Astrocyte (in vitro differentiated cells and primary cell): ENCODE results near the gene TEKT4. TPM values are rescaled to one million over a fixed set of nuclear protein-coding genes. Genes with fewer than 3 reads are reported as not detected.
"Not testable (repeated sequence)": the region's sequence is repeated elsewhere in the genome, so short reads cannot be mapped to it uniquely, and the experiment has no call there.

Source experiments
- DNase-seq: peaks from one replicate; pipeline ENCODE4 v3.0.0-alpha.2; 2010; ENCODE audit warnings: low read depth
- FAIRE-seq: peaks from 2 replicates; lab custom pipeline; 2011; peaks lifted over from hg19 to GRCh38; lab: Jason Lieb, UNC
- H2AFZ ChIP-seq: 2 replicates; pipeline ENCODE4 v1.6.0; 2012; ENCODE audit warnings: low read depth, low read length, inconsistent platforms
- H3K27ac ChIP-seq: 2 replicates; pipeline ENCODE4 v1.5.1; 2011; ENCODE audit warnings: low read depth, low read length, inconsistent platforms
- H3K27me3 ChIP-seq: 2 replicates; pipeline ENCODE4 v1.6.0; 2011; ENCODE audit warnings: low read length, inconsistent platforms; ENCODE audit not compliant: insufficient read depth
- H3K36me3 ChIP-seq: 2 replicates; pipeline ENCODE4 v1.5.1; 2011; ENCODE audit warnings: low read length, inconsistent platforms; ENCODE audit not compliant: insufficient read depth
- H3K4me1 ChIP-seq: 2 replicates; pipeline ENCODE4 v1.5.1; 2011; ENCODE audit warnings: low read length, inconsistent platforms; ENCODE audit not compliant: insufficient read depth
- H3K4me2 ChIP-seq: 2 replicates; pipeline ENCODE4 v1.6.0; 2012; ENCODE audit warnings: low read length, inconsistent platforms
- H3K4me3 ChIP-seq: 2 replicates; pipeline ENCODE4 v1.5.1; 2011; ENCODE audit warnings: low read depth, mild to moderate bottlenecking, low read length, inconsistent platforms; ENCODE audit not compliant: insufficient read depth
- H3K79me2 ChIP-seq: 2 replicates; pipeline ENCODE4 v1.6.0; 2012; ENCODE audit warnings: mild to moderate bottlenecking, low read length, inconsistent platforms; ENCODE audit not compliant: insufficient read depth
- H3K9ac ChIP-seq: 2 replicates; pipeline ENCODE4 v1.6.0; 2012; ENCODE audit warnings: mild to moderate bottlenecking, low read length, inconsistent platforms
- H3K9me3 ChIP-seq: 2 replicates; pipeline ENCODE4 v1.5.1; 2012; ENCODE audit warnings: low read depth, mild to moderate bottlenecking, low read length, inconsistent platforms; ENCODE audit not compliant: insufficient read depth
- H4K20me1 ChIP-seq: 2 replicates; pipeline ENCODE4 v1.6.0; 2012; ENCODE audit warnings: low read length, inconsistent platforms; ENCODE audit not compliant: insufficient read depth
- H3K27ac Mint-ChIP-seq: one replicate; pipeline ENCODE4 v1.8.0; 2021; ENCODE audit warnings: mild to moderate bottlenecking, mixed read lengths; ENCODE audit not compliant: unreplicated experiment
- H3K27me3 Mint-ChIP-seq: one replicate; pipeline ENCODE4 v1.8.0; 2021; ENCODE audit warnings: low read depth, mixed read lengths; ENCODE audit not compliant: unreplicated experiment
- H3K36me3 Mint-ChIP-seq: one replicate; pipeline ENCODE4 v1.8.0; 2021; ENCODE audit warnings: low read depth, mixed read lengths; ENCODE audit not compliant: unreplicated experiment
- H3K4me1 Mint-ChIP-seq: one replicate; pipeline ENCODE4 v1.8.0; 2021; ENCODE audit warnings: low read depth, mixed read lengths; ENCODE audit not compliant: unreplicated experiment
- H3K4me3 Mint-ChIP-seq: one replicate; pipeline ENCODE4 v1.8.0; 2021; ENCODE audit warnings: mild to moderate bottlenecking, moderate library complexity, mixed read lengths; ENCODE audit not compliant: unreplicated experiment
- H3K9me3 Mint-ChIP-seq: one replicate; pipeline ENCODE4 v1.8.0; 2021; ENCODE audit warnings: mild to moderate bottlenecking, mixed read lengths; ENCODE audit not compliant: unreplicated experiment
- EZH2 ChIP-seq: IDR thresholded peaks from 2 replicates; pipeline ENCODE4 v1.6.1; 2012; ENCODE audit warnings: mild to moderate bottlenecking, low read length, inconsistent platforms; ENCODE audit not compliant: insufficient read depth
- total RNA-seq: library from RNA; stranded (reverse); gene quantifications from 2 replicates; pipeline ENCODE4 v1.2.1, GENCODE V29; 2021
- TF ChIP-seq, protein P1 (sequence below): IDR thresholded peaks from 2 replicates; pipeline ENCODE4 v1.5.1; 2011; ENCODE audit warnings: low read depth, mild to moderate bottlenecking, inconsistent platforms, low read length, moderate library complexity; ENCODE audit not compliant: insufficient read depth

TEKT4 gene
- total RNA-seq, 1 donor from 2014 or later: not detected

DNA sequence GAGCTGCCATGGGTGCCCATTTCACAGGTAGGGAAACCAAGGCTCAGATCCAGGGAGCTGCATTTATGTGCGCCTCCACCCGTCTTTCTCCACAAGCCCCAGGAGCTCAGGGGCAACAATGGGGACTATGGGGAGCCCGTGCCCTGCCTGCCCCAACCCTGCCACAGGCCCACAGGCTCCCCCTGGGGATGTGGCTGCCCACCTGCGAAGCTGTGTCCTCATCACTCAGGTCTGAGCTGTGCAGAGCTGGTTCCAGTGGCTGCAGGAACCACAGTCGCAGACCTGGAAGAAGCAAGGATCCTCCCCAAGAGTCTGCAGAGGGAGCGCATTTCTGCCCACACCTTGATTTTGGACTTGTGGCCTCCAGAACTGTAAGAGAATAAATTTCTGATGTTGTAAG, 9.8 kb downstream of the TEKT4 start:
- Mint-ChIP-seq H3K4me1 (no peaks in the 10 kb centered on the region), H3K27ac (no peak overlapping the region)
- no peaks in the 10 kb centered on the region for H3K9me3 ChIP-seq

DNA sequence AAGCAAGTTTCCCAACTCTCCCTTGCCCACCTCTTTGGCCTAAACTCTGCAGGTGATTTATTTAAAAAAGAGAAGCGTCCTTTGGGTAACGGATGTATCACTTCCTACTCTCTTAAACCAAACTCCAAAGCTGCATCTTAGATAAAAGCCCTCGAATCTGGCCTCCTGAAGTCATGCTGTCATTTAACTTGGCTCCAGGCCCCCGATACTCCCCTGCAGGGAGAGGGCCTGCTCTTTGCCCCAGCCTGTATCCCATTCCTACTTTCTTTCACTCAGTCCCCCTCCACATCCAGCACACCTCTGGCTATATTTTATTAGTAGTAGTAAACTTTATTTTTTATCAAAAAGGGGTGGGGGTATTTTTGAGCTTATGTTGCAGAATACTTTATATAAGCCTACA, 19.0 kb downstream of the TEKT4 start:
- no peak for FAIRE-seq
- no peaks in the 10 kb centered on the region for H3K4me1 Mint-ChIP-seq
- TF ChIP-seq EZH2: no peak
- TF ChIP-seq, protein P1, sequence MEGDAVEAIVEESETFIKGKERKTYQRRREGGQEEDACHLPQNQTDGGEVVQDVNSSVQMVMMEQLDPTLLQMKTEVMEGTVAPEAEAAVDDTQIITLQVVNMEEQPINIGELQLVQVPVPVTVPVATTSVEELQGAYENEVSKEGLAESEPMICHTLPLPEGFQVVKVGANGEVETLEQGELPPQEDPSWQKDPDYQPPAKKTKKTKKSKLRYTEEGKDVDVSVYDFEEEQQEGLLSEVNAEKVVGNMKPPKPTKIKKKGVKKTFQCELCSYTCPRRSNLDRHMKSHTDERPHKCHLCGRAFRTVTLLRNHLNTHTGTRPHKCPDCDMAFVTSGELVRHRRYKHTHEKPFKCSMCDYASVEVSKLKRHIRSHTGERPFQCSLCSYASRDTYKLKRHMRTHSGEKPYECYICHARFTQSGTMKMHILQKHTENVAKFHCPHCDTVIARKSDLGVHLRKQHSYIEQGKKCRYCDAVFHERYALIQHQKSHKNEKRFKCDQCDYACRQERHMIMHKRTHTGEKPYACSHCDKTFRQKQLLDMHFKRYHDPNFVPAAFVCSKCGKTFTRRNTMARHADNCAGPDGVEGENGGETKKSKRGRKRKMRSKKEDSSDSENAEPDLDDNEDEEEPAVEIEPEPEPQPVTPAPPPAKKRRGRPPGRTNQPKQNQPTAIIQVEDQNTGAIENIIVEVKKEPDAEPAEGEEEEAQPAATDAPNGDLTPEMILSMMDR: no peak
- no peaks in the 10 kb centered on the region for H3K9me3 Mint-ChIP-seq
- Histone ChIP-seq H3K4me3 (no peak overlapping the region), H3K9ac (no peak overlapping the region), H3K79me2 (no peaks in the 10 kb centered on the region), H3K27ac (no peak overlapping the region), H4K20me1 (no peaks in the 10 kb centered on the region), H2AFZ (no peak overlapping the region), H3K4me1 (no peaks in the 10 kb centered on the region), H3K4me2 (no peak overlapping the region), H3K36me3 (no peaks in the 10 kb centered on the region), H3K9me3 (no peaks in the 10 kb centered on the region), H3K27me3 (no peaks in the 10 kb centered on the region)
- no peak overlapping the region for H3K27ac Mint-ChIP-seq
- H3K36me3 Mint-ChIP-seq: no peaks in the 10 kb centered on the region
- DNase-seq: no peak
- H3K4me3 Mint-ChIP-seq: no peak overlapping the region
- peaks cover 23% of the 10 kb centered on the region for H3K27me3 Mint-ChIP-seq

More for the DNA sequence above, 9.8 kb downstream of the TEKT4 start:
- Mint-ChIP-seq H3K36me3 (no peaks in the 10 kb centered on the region), H3K4me3 (no peak overlapping the region), H3K9me3 (no peaks in the 10 kb centered on the region), H3K27me3 (peaks cover 42% of the 10 kb centered on the region)
- Histone ChIP-seq H4K20me1 (no peaks in the 10 kb centered on the region), H3K27me3 (no peaks in the 10 kb centered on the region), H3K4me2 (no peak overlapping the region), H3K79me2 (no peaks in the 10 kb centered on the region), H2AFZ (no peak overlapping the region), H3K4me3 (no peak overlapping the region), H3K36me3 (no peaks in the 10 kb centered on the region), H3K9ac (no peak overlapping the region), H3K27ac (no peak overlapping the region), H3K4me1 (no peaks in the 10 kb centered on the region)
- TF ChIP-seq, protein P1: no peak
- TF ChIP-seq EZH2: no peak
- FAIRE-seq (no peak), DNase-seq (no peak)

DNA sequence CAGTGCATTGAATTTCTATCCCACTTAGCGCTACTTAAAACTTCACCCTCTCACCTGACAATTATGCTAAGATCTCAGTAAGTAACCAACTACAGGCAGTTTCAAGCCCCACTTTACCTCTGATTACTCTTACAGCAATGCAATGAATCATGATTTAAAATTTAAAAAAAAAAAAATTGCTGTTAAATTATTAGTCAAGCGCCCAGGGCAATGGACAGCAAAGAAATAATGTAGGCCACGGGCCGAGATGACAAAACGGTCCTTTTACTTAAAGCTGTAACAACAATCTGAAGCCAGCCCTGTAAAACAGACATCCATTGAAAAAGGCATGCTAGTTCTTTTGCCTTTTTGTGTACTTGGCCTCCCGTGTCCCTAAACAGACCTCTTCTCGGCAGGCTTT, 24.0 kb downstream of the TEKT4 start:
- not testable (repeated sequence) for H3K4me3 ChIP-seq, H3K36me3 ChIP-seq, H3K4me2 ChIP-seq, FAIRE-seq, H2AFZ ChIP-seq, H3K79me2 ChIP-seq, H3K27me3 ChIP-seq, H3K27ac Mint-ChIP-seq, H3K27ac ChIP-seq, H3K9me3 ChIP-seq, H3K4me1 ChIP-seq, DNase-seq, H3K9me3 Mint-ChIP-seq, H3K9ac ChIP-seq, H3K36me3 Mint-ChIP-seq, H4K20me1 ChIP-seq, H3K4me1 Mint-ChIP-seq, H3K4me3 Mint-ChIP-seq
- peaks cover 12% of the 10 kb centered on the region for H3K27me3 Mint-ChIP-seq

DNA sequence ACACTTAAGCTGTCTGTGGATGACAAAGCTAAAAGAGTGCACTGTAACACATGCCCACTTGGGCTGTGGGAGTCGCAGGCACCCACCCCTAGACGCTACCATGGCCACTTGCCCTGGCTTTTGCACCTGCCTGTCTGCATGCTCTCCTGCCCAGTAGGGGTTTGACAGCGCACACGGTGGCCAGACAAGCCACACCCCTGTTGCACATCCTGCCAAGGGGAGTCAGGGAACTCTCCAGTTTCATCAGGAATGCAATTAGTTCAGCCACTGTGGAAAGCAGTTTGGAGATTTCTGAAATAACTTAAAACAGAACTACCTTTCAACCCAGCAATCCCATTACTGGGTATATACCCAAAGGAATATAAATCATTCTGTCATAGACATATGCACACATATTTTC, 35.7 kb downstream of the TEKT4 start:
- not testable (repeated sequence) for H3K36me3 Mint-ChIP-seq, H3K9ac ChIP-seq, H3K27me3 ChIP-seq, H3K4me2 ChIP-seq, H3K27ac ChIP-seq, H2AFZ ChIP-seq, H3K4me1 ChIP-seq, DNase-seq, FAIRE-seq, H3K36me3 ChIP-seq, H3K27me3 Mint-ChIP-seq, H3K27ac Mint-ChIP-seq, H3K4me1 Mint-ChIP-seq, H3K9me3 ChIP-seq, H3K4me3 ChIP-seq, H4K20me1 ChIP-seq, H3K9me3 Mint-ChIP-seq, H3K79me2 ChIP-seq, H3K4me3 Mint-ChIP-seq
